Measurements from ENCODE around the gene GBF1. TPM values are rescaled to one million over a fixed set of nuclear protein-coding genes. Genes with fewer than 3 reads are reported as not detected.
A peak's percentile ranks its signal among the peaks of the same experiment; 100 is the strongest.

Gene GBF1
- polyA plus RNA-seq, 3 donors = 4.2 to 17.4 (median 11.9) TPM

DNA sequence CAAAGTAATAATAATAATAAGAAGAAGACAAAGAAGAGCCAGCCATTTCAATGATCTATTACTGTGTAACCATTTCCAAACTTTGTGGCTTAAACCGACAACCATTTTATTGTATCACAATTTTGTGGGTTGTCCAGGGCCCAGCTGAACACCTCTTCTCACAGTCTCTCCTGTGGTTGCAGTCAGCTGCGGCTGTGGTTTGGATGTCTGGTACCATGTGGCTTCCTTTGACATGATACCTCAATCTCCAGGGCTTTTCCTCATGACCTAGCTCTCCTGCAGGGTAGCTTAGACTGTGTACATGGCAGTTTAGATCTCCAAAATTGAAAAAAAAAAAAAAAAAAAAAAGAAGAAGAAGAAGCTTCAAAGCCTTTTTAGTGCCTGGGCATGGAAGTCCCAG lies 77.6 kb downstream of the GBF1 start:
- peaks cover 20 to 21% of the 10 kb centered on the region in 2 donors for H3K36me3 Mint-ChIP-seq
- H3K4me1 Mint-ChIP-seq = peaks cover 8% of the 10 kb centered on the region
- no peak overlapping the region for H3K9ac ChIP-seq (ENCODE audit: insufficient read depth, low read length, poor library complexity, severe bottlenecking)
- TF ChIP-seq, protein P1, sequence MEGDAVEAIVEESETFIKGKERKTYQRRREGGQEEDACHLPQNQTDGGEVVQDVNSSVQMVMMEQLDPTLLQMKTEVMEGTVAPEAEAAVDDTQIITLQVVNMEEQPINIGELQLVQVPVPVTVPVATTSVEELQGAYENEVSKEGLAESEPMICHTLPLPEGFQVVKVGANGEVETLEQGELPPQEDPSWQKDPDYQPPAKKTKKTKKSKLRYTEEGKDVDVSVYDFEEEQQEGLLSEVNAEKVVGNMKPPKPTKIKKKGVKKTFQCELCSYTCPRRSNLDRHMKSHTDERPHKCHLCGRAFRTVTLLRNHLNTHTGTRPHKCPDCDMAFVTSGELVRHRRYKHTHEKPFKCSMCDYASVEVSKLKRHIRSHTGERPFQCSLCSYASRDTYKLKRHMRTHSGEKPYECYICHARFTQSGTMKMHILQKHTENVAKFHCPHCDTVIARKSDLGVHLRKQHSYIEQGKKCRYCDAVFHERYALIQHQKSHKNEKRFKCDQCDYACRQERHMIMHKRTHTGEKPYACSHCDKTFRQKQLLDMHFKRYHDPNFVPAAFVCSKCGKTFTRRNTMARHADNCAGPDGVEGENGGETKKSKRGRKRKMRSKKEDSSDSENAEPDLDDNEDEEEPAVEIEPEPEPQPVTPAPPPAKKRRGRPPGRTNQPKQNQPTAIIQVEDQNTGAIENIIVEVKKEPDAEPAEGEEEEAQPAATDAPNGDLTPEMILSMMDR (IDR thresholded peaks at IDR 0.05) = no peak
- H3K4me3 ChIP-seq (replicated peaks in 1 of 3; ENCODE audit: low read depth in 2 of 3, low read length in 3 of 3) = no peak overlapping the region
- H3K9me3 ChIP-seq (replicated peaks in 1 of 2; ENCODE audit: control insufficient read depth in 1 of 2, insufficient read depth in 1 of 2, low read length in 2 of 2) = no peaks in the 10 kb centered on the region
- no peaks in the 10 kb centered on the region for H3K9me3 Mint-ChIP-seq
- H2AFZ ChIP-seq (ENCODE audit: insufficient read depth, low read depth, low read length, poor library complexity, severe bottlenecking) = no peak overlapping the region
- H3K27ac Mint-ChIP-seq = peak overlapping the region in 1 of 7 donors; percentile 8
- no peak overlapping the region for H3K4me2 ChIP-seq (replicated peaks; ENCODE audit: extremely low read depth, low read length, poor library complexity, severe bottlenecking)
- H3K4me1 ChIP-seq (ENCODE audit: control insufficient read depth in 1 of 2, insufficient read depth in 2 of 2, low read length in 2 of 2) = no peaks in the 10 kb centered on the region
- no CpG with 5 or more reads among the region's 2 CpGs for WGBS (ENCODE audit: insufficient coverage)
- H3K79me2 ChIP-seq (ENCODE audit: insufficient read depth, low read length) = peaks cover 32% of the 10 kb centered on the region
- H3K27me3 Mint-ChIP-seq (ENCODE audit: low read depth in 3 of 3) = no peaks in the 10 kb centered on the region
- intact Hi-C loops (cut with micrococcal nuclease) = no loop called here
- H3K27ac ChIP-seq (ENCODE audit: low read depth in 1 of 2, low read length in 2 of 2) = no peak overlapping the region
- H3K36me3 ChIP-seq (replicated peaks in 1 of 2; ENCODE audit: control insufficient read depth in 1 of 2, insufficient read depth in 2 of 2, low read length in 2 of 2) = peaks cover 8 to 21% of the 10 kb centered on the region in 2 donors
- H3K27me3 ChIP-seq (ENCODE audit: control insufficient read depth in 2 of 2, insufficient read depth in 2 of 2, low read length in 2 of 2) = no peaks in the 10 kb centered on the region
- H4K20me1 ChIP-seq (ENCODE audit: insufficient read depth, low read length) = peaks cover 92% of the 10 kb centered on the region
- H3K4me3 Mint-ChIP-seq = no peak overlapping the region
- no peak for DNase-seq

DNA sequence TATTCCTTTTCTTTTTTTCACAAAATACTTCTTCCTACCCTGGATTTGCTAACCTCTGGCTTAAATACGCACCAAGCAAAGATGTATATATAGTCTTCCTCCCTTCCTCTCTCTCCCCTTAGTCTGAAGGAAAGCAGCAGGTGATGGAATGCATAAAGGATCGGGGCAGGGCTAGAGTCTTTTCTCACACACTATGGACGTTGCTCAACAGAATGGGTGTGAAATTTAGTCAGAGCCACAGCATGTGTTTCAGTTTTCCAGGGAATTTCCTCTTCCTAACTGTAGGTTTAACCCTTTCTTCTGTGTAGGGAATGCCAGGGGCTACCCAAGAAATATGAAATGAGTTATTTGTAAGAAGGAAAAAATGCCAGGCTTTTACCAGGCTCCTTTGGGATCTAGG lies 78.7 kb downstream of the GBF1 start:
- no peaks in the 10 kb centered on the region for H3K4me1 ChIP-seq (ENCODE audit: control insufficient read depth in 1 of 2, insufficient read depth in 2 of 2, low read length in 2 of 2)
- peaks cover 40% of the 10 kb centered on the region for H3K79me2 ChIP-seq (ENCODE audit: insufficient read depth, low read length)
- H3K4me1 Mint-ChIP-seq = peaks cover 8% of the 10 kb centered on the region
- no peaks in the 10 kb centered on the region for H3K27me3 Mint-ChIP-seq (ENCODE audit: low read depth in 3 of 3)
- no peak overlapping the region for H3K4me2 ChIP-seq (replicated peaks; ENCODE audit: extremely low read depth, low read length, poor library complexity, severe bottlenecking)
- TF ChIP-seq, protein P1 (IDR thresholded peaks at IDR 0.05) = no peak
- no peak overlapping the region for H3K4me3 Mint-ChIP-seq
- peaks cover 8 to 21% of the 10 kb centered on the region in 2 donors for H3K36me3 ChIP-seq (replicated peaks in 1 of 2; ENCODE audit: control insufficient read depth in 1 of 2, insufficient read depth in 2 of 2, low read length in 2 of 2)
- H3K9ac ChIP-seq (ENCODE audit: insufficient read depth, low read length, poor library complexity, severe bottlenecking) = no peak overlapping the region
- H3K9me3 Mint-ChIP-seq = no peaks in the 10 kb centered on the region
- H3K27me3 ChIP-seq (ENCODE audit: control insufficient read depth in 2 of 2, insufficient read depth in 2 of 2, low read length in 2 of 2) = no peaks in the 10 kb centered on the region
- peaks cover 92% of the 10 kb centered on the region for H4K20me1 ChIP-seq (ENCODE audit: insufficient read depth, low read length)
- H3K9me3 ChIP-seq (replicated peaks in 1 of 2; ENCODE audit: control insufficient read depth in 1 of 2, insufficient read depth in 1 of 2, low read length in 2 of 2) = no peaks in the 10 kb centered on the region
- intact Hi-C loops (cut with micrococcal nuclease) = no loop called here
- H3K4me3 ChIP-seq (replicated peaks in 1 of 3; ENCODE audit: low read depth in 2 of 3, low read length in 3 of 3) = no peak overlapping the region
- no peak for DNase-seq
- H3K27ac Mint-ChIP-seq = no peak overlapping the region
- no CpG with 5 or more reads among the region's 3 CpGs for WGBS (ENCODE audit: insufficient coverage)
- peaks cover 21% of the 10 kb centered on the region in 2 donors for H3K36me3 Mint-ChIP-seq
- no peak overlapping the region for H3K27ac ChIP-seq (ENCODE audit: low read depth in 1 of 2, low read length in 2 of 2)
- no peak overlapping the region for H2AFZ ChIP-seq (ENCODE audit: insufficient read depth, low read depth, low read length, poor library complexity, severe bottlenecking)

All from CD14-positive monocyte (primary cell).